GM18519 (cell line): Measurements from ENCODE around the gene SPATA13.
"Not testable (repeated sequence)": the region's sequence is repeated elsewhere in the genome, so short reads cannot be mapped to it uniquely, and the experiment has no call there.

Source experiments
- ATAC-seq: cut with Tn5 transposase; IDR thresholded peaks from one replicate; pipeline ENCODE4 v1.9.1; 2021; ENCODE audit warnings: mild to moderate bottlenecking, moderate library complexity; ENCODE audit not compliant: unreplicated experiment, low FRiP score

Gene SPATA13

GRCh38 chr13:24192057-24192810, 31.7 kb downstream of the SPATA13 start:
- ATAC-seq, result no peak

DNA sequence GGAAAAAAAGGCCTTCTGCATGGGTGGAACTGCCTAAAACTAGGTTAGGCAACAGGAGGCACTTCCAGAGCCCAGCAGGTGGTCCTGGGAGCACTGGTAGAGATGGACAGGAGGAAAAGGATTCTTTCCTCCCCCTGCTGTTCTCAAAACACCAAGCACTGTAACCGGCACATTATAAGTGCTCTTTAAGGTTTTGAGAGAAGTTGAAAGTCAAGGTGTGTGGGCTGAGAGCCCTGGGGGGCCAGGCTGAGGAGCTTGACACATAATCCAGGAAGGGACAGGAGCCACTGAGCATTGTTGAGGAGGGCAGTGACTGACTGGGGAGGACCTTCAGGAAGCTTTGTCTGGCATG, 32.3 kb downstream of the SPATA13 start:
- ATAC-seq, result no peak

GRCh38 chr13:24194447-24194846, 33.9 kb downstream of the SPATA13 start:
- no peak for ATAC-seq

GRCh38 chr13:24195626-24196025, 35.1 kb downstream of the SPATA13 start:
- ATAC-seq, result no peak

DNA sequence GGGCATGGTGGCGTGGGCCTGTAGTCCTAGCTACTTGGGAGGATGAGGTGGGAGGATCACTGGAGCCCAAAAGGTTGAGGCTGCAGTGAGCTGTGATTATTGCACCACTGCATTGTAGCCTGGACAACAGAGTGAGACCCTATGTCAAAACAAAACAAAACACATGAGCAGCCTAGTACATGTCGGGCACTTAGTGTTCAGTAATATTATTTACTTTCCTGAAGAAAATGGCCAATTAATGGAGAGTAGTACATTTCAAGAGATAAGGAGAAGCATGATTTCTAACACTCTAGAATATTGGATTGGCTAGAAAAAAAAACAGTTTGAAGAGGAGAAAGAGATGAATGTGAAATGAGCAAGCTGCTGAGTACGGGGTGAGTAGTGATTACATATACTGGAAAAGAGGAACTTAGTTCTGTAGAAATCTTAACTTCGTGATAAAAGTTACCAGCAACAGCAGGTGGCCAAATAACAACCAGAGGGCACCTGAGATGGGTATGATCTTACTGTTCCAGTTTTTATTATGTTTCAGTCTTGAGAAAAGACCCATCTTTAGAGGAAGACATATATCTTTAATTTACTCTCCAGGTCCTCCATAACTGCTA, 36.2 kb downstream of the SPATA13 start:
- no peak for ATAC-seq

- no peak for ATAC-seq
Observed at GRCh38 chr13:24199016-24199415, 38.5 kb downstream of the SPATA13 start.

DNA sequence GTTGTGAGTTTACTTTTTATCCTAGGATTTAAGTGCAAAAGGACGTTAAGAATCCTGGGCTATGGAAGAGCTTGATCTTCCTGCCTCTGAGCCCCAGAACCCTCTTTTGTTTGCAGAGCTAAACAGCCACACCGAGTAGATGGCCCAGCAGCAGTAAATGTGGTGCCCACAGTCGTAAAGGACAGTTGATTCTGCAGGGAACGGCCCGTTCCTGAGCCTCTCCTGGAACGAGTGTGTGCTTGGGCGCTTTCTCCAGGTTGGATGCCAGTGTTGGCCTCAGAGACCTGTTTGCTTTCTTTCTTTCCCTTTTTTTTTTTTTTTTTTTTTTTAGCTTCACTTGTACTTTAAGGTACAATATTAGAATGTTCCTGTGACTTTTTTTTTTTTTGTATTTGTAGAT, 41.7 kb downstream of the SPATA13 start:
- no peak for ATAC-seq

DNA sequence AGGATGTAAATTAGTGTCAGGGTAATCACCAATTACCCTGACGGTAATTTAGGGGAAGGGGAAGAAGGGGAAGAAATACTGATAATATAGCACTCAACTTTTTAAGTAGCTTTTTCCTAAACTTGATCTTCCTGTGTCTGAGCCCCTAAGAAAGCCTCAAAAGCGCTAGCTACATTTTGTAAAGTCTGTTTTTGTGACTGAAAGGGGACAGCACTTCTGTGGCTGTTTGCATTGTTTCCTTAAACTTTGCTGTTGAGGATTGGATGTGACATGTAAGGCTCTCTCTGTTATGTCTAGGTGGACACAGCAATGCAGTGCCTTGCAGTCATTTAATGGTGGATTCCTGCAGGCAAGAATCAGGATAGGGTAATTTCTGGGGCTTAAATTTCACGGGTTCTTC, 42.8 kb downstream of the SPATA13 start:
- ATAC-seq, result no peak

DNA sequence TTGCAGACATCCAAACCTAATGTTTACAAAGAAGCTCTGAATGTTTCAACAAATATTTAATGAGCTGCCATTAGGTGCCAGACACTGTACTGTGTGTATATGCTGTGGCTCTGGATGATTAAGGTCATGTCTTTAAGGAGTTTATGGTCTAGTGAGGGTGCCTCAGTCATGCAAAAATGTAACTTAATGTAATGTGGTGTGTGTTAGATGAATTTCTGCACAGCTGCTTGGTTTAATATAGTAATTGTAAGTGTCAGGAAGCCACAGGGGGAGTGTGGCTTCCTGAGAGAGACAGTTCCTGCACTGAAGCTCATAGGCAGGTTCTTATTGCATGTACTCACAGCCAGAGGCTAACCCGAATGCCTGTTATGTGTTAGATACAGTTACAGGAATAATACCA, 43.3 kb downstream of the SPATA13 start:
- ATAC-seq, result no peak

DNA sequence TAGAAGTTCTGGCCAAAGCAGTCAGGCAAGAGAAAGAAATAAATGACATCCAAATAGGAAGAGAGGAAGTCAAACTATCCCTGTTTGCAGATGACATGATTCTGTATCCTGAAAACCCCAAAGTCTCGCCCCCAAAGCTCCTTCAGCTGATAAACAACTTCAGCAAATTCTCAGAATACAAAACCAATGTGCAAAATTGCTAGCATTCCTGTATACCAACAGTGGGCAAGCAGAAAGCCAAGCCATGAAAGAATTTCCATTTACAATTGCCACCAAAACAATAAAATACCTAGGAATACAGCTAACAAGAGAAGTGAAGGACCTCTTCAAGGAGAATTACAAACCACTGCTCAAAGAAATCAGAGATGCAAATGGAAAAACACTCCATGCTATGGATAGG, 44.6 kb downstream of the SPATA13 start:
- not testable (repeated sequence) for ATAC-seq

GRCh38 chr13:24207841-24208667, 47.5 kb downstream of the SPATA13 start:
- ATAC-seq, result no peak

GRCh38 chr13:24209138-24209537, 48.6 kb downstream of the SPATA13 start:
- no peak for ATAC-seq

GRCh38 chr13:24212254-24212653, 51.7 kb downstream of the SPATA13 start:
- ATAC-seq, result no peak

- ATAC-seq, result no peak
Observed at GRCh38 chr13:24212674-24213073, 52.2 kb downstream of the SPATA13 start.

DNA sequence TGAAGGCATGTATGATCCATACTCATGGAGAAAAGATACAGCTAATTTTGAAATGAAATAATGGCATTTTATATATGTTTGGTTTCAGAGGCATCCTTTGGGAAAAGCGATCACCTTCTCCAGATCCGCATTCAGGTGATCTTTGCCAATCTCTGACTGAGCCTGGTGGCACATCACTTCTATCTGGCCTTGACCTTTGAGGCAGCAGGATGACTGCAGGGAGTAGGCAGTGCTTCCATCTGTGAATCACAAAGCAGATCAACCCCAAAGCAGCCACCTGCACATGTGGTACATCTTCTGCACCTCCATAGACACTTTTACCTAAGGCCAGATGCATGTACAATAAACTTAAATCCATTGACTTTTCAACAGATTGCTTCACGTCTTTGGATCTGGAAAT, 53.4 kb downstream of the SPATA13 start:
- ATAC-seq, result no peak

DNA sequence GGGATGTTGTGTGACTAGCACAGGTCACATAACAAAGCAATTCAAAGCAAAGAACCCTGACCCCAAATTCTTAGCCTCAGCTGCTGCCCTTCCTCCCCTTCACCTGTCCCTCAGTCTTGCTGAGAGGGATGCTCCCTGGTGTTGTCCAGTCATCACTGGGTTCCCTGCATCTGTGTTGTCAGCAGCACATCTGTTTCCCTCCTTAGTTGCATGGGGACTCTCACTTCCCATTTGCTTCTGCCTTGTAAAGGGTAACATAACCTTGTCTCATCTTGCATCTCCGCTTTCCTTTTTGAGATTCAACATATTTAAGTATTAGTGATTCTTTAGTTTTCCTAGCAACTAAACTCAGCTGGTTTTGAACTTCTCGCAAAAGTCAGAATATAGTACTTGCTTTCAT, 54.0 kb downstream of the SPATA13 start:
- no peak for ATAC-seq

GRCh38 chr13:24215126-24215525, 54.6 kb downstream of the SPATA13 start:
- no peak for ATAC-seq

- ATAC-seq, result no peak
Observed at GRCh38 chr13:24215732-24216131, 55.2 kb downstream of the SPATA13 start.

DNA sequence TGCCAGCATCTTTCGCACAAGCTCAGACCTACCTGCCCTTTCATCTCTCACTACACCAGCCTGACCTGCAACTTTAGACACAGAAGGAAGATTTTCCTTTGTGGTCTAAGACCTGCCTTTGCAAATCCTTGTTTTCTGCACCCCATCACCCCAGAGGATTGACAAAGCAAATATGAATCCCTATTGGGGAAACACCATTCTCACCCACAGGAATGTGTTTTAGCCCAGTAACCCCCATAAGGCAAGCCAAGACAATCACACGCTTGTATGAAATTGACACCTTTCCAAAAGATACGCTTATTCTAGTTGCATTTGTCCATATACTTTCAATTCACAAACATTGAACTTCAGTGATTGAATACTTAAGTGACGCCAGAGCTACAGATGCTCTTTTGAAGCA, 55.7 kb downstream of the SPATA13 start:
- no peak for ATAC-seq

DNA sequence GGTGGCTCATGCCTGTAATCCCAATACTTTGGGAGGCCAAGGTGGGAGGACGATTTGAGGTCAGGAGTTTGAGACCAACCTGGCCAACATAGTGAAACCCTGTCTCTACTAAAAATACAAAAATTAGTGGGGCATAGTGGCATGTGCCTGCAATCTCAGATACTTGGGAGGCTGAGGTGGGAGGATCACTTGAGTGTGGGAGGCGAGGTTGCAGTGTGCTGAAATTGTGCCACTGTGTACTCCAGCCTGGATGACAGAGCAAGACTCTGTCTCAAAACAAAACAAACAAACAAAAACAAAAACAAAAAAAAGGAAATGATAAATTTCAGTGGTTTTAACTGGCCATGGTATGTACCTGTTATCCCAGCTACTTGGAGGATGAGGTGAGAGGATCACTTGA, 56.3 kb downstream of the SPATA13 start:
- ATAC-seq, result not testable (repeated sequence)

DNA sequence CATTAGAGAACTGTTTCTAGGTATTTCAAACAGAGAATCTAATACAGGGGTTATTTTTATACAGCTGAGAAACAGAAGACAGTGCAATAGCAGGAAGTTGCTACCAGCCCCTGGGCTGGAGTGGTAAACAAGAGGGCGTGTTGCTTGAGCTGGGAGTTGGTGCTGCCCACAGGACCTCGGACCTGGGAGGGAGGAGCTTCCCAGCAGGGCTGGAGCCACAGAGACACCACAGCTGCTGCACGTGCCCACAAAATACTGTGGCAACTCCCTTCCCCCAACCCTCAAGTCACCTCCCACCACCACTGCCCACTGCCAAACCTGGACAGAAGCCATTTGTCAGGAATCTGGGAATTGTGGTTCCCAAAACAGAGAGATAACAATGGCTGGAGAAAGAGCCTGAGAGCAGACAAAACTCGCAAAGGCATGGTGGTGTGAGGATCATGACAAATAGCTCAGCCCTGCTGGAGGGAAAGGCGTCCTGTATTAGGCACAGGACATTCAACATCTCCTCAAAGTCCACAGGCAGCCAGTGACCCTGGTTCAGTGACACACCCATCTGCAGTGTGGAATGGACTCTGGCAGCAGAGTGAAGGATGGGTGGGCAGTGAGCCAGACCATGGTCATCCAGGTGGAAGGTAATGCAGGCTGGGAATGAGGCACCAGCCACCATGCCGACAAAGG, 57.2 kb downstream of the SPATA13 start:
- ATAC-seq, result no peak
